Measurements from ENCODE around the gene CAPN10. TPM values are rescaled to one million over a fixed set of nuclear protein-coding genes. Genes with fewer than 3 reads are reported as not detected.

Gene CAPN10
- total RNA-seq, 1 experiment from 2014 or later = 47.4 TPM

DNA sequence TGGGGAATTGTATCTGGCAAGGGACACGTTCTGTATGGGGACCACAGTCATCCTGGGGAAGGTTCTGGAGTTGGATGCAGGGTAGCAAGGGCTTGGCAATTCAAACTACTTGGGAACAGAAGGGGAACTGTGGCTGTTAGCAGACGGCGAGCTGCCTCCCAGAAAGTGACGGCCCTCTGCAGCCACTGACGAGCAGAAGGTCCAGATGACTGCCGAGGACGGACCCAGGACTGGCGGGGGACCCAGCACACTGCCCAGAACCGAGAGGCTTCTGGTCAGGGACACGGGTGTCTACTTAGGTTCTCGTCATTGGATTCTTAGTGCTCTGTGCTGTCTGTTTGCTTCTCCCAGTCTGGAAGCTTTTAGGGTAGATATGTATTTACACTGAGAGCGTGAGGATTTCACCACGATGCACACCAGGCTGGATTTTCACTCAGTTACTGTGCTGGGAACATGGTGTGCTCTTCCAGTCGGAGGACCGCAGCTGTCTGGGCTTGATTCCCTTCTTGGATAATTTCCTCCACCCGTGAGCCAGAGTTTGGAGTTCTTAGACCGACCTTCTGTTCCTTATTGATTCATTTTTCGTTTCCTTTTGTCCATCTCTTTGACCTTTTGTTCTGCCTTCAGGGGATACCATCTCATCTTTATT, 52.1 kb downstream of the CAPN10 start:
- WGBS (ENCODE audit: extremely low coverage, insufficient read length, low lambda C conversion rate) = no CpG with 5 or more reads among the region's 18 CpGs
- no peak overlapping the region for H4K91ac ChIP-seq (ENCODE audit: insufficient read length, low read depth, low read length)

More for the DNA sequence above, 52.1 kb downstream of the CAPN10 start:
- no peaks in the 10 kb centered on the region; the same call in 1 of the 2 replicates for H3K27me3 ChIP-seq (ENCODE audit: insufficient read depth, low read length)
- no peaks in the 10 kb centered on the region for H3K23me2 ChIP-seq (ENCODE audit: insufficient read length, low read depth, low read length, poor library complexity, severe bottlenecking)
- H2BK15ac ChIP-seq (ENCODE audit: low read depth, low read length) = no peak overlapping the region
- no peak overlapping the region for H3K27ac Mint-ChIP-seq
- H3K4me1 ChIP-seq (ENCODE audit: insufficient read depth, low read length) = no peaks in the 10 kb centered on the region
- H4K20me1 ChIP-seq (ENCODE audit: control insufficient read depth, insufficient read depth, insufficient read length) = no peaks in the 10 kb centered on the region
- no peak overlapping the region for H3K9ac ChIP-seq (ENCODE audit: extremely low read depth, insufficient read length, low read length)
- H3K79me2 ChIP-seq (ENCODE audit: insufficient read depth, low read length) = no peaks in the 10 kb centered on the region
- H3T11ph ChIP-seq (ENCODE audit: low read length) = no peak overlapping the region
- no peaks in the 10 kb centered on the region; a peak in 1 of 4 replicates for H3K4me1 Mint-ChIP-seq
- H2BK120ac ChIP-seq (ENCODE audit: low read depth, low read length, poor library complexity, severe bottlenecking) = no peak overlapping the region
- no peak overlapping the region for H3K4ac ChIP-seq (ENCODE audit: low read depth, low read length)
- no peak overlapping the region for H2BK5ac ChIP-seq (ENCODE audit: insufficient read length, low read length)
- no peak overlapping the region for H3K56ac ChIP-seq (ENCODE audit: insufficient read length, low read depth, low read length)
- peaks cover 0 to 7% (median 0%) of the 10 kb centered on the region in 3 experiments; a peak in 3 of 7 replicates for H3K36me3 Mint-ChIP-seq (ENCODE audit: insufficient read depth in 1 of 3, low read depth in 3 of 3)
- peaks cover 7% of the 10 kb centered on the region for H3K9me3 ChIP-seq (ENCODE audit: control insufficient read depth, low read depth, low read length)
- no peak overlapping the region for H2AFZ ChIP-seq (ENCODE audit: low read length)
- no peak overlapping the region for H2BK12ac ChIP-seq (ENCODE audit: insufficient read length, low read depth, low read length)
- no peak overlapping the region for H4K5ac ChIP-seq (ENCODE audit: insufficient read length, low read depth, low read length)
- no peak overlapping the region for H3K27ac ChIP-seq (ENCODE audit: insufficient read length, low read depth, low read length)
- H4K8ac ChIP-seq (replicated peaks; ENCODE audit: insufficient read length, low read depth, low read length) = no peak overlapping the region
- H3K4me3 Mint-ChIP-seq = no peak overlapping the region
- no peak overlapping the region for H3K23ac ChIP-seq (ENCODE audit: insufficient read length, low read depth, low read length)
- H3K27me3 Mint-ChIP-seq (ENCODE audit: low read depth) = peaks cover 42% of the 10 kb centered on the region
- no peak overlapping the region for H3K14ac ChIP-seq (ENCODE audit: insufficient read depth, low read length)
- no peak overlapping the region for H2AK5ac ChIP-seq (ENCODE audit: insufficient read length, low read length)
- no peak for DNase-seq
- TF ChIP-seq, protein P1, sequence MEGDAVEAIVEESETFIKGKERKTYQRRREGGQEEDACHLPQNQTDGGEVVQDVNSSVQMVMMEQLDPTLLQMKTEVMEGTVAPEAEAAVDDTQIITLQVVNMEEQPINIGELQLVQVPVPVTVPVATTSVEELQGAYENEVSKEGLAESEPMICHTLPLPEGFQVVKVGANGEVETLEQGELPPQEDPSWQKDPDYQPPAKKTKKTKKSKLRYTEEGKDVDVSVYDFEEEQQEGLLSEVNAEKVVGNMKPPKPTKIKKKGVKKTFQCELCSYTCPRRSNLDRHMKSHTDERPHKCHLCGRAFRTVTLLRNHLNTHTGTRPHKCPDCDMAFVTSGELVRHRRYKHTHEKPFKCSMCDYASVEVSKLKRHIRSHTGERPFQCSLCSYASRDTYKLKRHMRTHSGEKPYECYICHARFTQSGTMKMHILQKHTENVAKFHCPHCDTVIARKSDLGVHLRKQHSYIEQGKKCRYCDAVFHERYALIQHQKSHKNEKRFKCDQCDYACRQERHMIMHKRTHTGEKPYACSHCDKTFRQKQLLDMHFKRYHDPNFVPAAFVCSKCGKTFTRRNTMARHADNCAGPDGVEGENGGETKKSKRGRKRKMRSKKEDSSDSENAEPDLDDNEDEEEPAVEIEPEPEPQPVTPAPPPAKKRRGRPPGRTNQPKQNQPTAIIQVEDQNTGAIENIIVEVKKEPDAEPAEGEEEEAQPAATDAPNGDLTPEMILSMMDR (conservative IDR thresholded peaks at IDR 0.05) = no peak
- no peak overlapping the region for H3K18ac ChIP-seq (ENCODE audit: insufficient read length, low read depth, low read length)
- no peak overlapping the region for H2BK20ac ChIP-seq (ENCODE audit: low read depth, low read length, poor library complexity, severe bottlenecking)
- no peaks in the 10 kb centered on the region for H3K79me1 ChIP-seq (ENCODE audit: insufficient read depth, low read depth, low read length, poor library complexity, severe bottlenecking)
- no peak overlapping the region for H3K4me2 ChIP-seq (ENCODE audit: insufficient read depth, insufficient read length, low read length)
- H3K9me3 Mint-ChIP-seq = peaks cover 22 to 34% of the 10 kb centered on the region in 2 experiments
